ENCODE measurements around the gene NPLOC4. TPM values are rescaled to one million over a fixed set of nuclear protein-coding genes. Genes with fewer than 3 reads are reported as not detected.

NPLOC4 gene
- total and polyA plus RNA-seq, 9 of the 15 experiments (the other 6 are each of a cell fraction or from before 2014, with no cell fraction given) = 1.5 to 116 (median 64.5) TPM

DNA sequence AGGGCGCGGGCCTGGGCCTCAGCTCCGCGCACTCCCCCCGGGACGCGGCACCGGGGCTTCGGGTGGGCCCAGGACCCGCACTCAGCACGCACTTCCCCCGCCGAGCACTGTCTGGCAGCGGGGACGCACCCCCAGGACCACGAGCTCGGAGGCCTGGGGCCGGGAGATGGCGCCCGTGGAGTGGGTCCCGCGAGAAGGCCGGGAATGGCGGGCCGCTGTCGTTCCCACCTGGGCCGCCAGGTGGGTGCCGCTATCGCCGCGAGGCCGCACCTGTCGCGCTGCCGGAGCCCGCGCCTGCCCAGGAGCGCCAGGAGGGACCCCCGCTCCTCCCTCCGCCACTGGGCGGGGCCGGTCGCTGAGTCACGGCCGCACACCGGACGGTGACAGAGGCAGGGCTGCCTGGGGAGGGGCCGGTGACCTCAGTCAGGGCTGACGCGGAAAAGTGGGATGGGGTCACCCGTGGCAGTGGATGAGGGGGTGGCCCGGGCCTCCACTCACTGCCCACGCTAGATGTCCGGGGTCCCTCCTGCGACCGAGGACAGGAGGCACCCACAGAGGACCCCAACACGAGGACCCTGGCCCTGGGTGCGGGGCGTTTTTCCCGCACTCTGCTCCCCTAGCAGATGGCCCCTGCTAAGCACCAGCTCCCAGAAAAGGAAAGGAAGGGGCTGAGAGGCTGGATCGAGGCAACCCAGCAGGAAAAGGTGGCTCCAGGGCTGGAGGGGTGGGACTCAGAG is 117.5 kb downstream of the NPLOC4 start (continued):
- TF ChIP-seq NCOA1 (IDR thresholded peaks at IDR 0.05; ENCODE audit: low read depth) (no peak), RNF2 (IDR thresholded peaks at IDR 0.05) (peak; percentile 40; the same call in 1 of the 2 replicates), ZNF766 (CRISPR knock-in tag; conservative IDR thresholded peaks at IDR 0.05) (no peak), EWSR1 (IDR thresholded peaks at IDR 0.05; ENCODE audit: borderline replicate concordance, low read depth, partially characterized antibody) (no peak), ZNF133 (CRISPR knock-in tag; IDR thresholded peaks at IDR 0.05) (no peak), MYC (IDR thresholded peaks at IDR 0.05; ENCODE audit: low read depth, low read length) (peak; percentile 60), MYC (CRISPR knock-in tag; IDR thresholded peaks at IDR 0.05; ENCODE audit: borderline replicate concordance, low read depth) (no peak), ZNF324 (CRISPR knock-in tag; IDR thresholded peaks at IDR 0.05) (no peak), RBM22 (IDR thresholded peaks at IDR 0.05; ENCODE audit: low read depth, low read length, poor library complexity, severe bottlenecking) (no peak), ZNF583 (CRISPR knock-in tag; IDR thresholded peaks at IDR 0.05) (no peak), BHLHE40 (IDR thresholded peaks at IDR 0.05; ENCODE audit: low read length) (peak; percentile 43), BRD4 (IDR thresholded peaks at IDR 0.05) (0 out of 2 replicates have a peak, but pooled peaks have one; percentile 43), CBX5 (IDR thresholded peaks at IDR 0.05; ENCODE audit: borderline replicate concordance, low read depth) (no peak), ELF4 (CRISPR knock-in tag; IDR thresholded peaks at IDR 0.05) (no peak), ZNF431 (CRISPR knock-in tag; IDR thresholded peaks at IDR 0.05) (no peak), ZNF785 (CRISPR knock-in tag; IDR thresholded peaks at IDR 0.05) (no peak), SLC30A9 (CRISPR knock-in tag; IDR thresholded peaks at IDR 0.05) (no peak), BCOR (IDR thresholded peaks at IDR 0.05) (no peak), POLR2B (IDR thresholded peaks at IDR 0.05; ENCODE audit: low read depth, partially characterized antibody) (no peak)
- TF ChIP-seq, protein P1, sequence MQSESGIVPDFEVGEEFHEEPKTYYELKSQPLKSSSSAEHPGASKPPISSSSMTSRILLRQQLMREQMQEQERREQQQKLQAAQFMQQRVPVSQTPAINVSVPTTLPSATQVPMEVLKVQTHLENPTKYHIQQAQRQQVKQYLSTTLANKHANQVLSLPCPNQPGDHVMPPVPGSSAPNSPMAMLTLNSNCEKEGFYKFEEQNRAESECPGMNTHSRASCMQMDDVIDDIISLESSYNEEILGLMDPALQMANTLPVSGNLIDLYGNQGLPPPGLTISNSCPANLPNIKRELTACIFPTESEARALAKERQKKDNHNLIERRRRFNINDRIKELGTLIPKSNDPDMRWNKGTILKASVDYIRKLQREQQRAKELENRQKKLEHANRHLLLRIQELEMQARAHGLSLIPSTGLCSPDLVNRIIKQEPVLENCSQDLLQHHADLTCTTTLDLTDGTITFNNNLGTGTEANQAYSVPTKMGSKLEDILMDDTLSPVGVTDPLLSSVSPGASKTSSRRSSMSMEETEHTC (IDR thresholded peaks at IDR 0.05) = no peak
- TF ChIP-seq, protein P2, sequence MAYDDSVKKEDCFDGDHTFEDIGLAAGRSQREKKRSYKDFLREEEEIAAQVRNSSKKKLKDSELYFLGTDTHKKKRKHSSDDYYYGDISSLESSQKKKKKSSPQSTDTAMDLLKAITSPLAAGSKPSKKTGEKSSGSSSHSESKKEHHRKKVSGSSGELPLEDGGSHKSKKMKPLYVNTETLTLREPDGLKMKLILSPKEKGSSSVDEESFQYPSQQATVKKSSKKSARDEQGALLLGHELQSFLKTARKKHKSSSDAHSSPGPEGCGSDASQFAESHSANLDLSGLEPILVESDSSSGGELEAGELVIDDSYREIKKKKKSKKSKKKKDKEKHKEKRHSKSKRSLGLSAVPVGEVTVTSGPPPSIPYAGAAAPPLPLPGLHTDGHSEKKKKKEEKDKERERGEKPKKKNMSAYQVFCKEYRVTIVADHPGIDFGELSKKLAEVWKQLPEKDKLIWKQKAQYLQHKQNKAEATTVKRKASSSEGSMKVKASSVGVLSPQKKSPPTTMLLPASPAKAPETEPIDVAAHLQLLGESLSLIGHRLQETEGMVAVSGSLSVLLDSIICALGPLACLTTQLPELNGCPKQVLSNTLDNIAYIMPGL (CRISPR knock-in tag; IDR thresholded peaks at IDR 0.05) = no peak
- TF ChIP-seq, protein P3, sequence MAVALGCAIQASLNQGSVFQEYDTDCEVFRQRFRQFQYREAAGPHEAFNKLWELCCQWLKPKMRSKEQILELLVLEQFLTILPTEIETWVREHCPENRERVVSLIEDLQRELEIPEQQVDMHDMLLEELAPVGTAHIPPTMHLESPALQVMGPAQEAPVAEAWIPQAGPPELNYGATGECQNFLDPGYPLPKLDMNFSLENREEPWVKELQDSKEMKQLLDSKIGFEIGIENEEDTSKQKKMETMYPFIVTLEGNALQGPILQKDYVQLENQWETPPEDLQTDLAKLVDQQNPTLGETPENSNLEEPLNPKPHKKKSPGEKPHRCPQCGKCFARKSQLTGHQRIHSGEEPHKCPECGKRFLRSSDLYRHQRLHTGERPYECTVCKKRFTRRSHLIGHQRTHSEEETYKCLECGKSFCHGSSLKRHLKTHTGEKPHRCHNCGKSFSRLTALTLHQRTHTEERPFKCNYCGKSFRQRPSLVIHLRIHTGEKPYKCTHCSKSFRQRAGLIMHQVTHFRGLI (CRISPR knock-in tag; IDR thresholded peaks at IDR 0.05) = no peak
- TF ChIP-seq, protein P4, sequence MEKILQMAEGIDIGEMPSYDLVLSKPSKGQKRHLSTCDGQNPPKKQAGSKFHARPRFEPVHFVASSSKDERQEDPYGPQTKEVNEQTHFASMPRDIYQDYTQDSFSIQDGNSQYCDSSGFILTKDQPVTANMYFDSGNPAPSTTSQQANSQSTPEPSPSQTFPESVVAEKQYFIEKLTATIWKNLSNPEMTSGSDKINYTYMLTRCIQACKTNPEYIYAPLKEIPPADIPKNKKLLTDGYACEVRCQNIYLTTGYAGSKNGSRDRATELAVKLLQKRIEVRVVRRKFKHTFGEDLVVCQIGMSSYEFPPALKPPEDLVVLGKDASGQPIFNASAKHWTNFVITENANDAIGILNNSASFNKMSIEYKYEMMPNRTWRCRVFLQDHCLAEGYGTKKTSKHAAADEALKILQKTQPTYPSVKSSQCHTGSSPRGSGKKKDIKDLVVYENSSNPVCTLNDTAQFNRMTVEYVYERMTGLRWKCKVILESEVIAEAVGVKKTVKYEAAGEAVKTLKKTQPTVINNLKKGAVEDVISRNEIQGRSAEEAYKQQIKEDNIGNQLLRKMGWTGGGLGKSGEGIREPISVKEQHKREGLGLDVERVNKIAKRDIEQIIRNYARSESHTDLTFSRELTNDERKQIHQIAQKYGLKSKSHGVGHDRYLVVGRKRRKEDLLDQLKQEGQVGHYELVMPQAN (IDR thresholded peaks at IDR 0.05; ENCODE audit: borderline replicate concordance) = no peak
- TF ChIP-seq, protein P5, sequence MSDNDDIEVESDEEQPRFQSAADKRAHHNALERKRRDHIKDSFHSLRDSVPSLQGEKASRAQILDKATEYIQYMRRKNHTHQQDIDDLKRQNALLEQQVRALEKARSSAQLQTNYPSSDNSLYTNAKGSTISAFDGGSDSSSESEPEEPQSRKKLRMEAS (CRISPR knock-in tag; IDR thresholded peaks at IDR 0.05) = peak; percentile 56; the same call in 1 of the 2 replicates

Data from K562 (cell line).